C4-2B (cell line): ENCODE data around the gene MYO9B.

ENCODE experiments used
- ZFX ChIP-seq: fragments of 450-650 bp; IDR thresholded peaks from 2 replicates; pipeline ENCODE4 v1.6.1; 2017
- TF ChIP-seq, protein P1 (sequence below): fragments of 450-650 bp; conservative IDR thresholded peaks from 2 replicates; pipeline ENCODE4 v1.5.1; 2017; ENCODE audit warnings: mild to moderate bottlenecking

DNA sequence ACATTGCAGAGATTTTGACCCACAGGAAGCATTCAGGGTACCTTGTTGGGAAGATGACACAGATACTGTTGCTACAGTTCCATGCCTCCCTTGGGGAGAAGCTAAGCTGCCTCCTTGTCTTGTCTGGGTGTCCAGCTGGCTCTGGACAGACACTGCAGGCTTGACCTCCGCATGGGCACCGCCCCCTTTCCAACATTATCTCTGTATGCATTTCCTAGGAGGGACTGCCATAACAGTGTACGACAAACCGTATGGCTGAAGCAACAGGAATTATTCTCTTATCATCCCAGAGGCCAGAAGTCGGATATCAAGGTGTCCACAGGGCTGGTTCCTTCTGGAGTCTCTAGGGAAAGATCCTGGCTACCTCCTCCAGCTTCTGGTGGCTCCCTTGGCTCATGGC is 72.6 kb downstream of the MYO9B start:
- TF ChIP-seq, protein P1, sequence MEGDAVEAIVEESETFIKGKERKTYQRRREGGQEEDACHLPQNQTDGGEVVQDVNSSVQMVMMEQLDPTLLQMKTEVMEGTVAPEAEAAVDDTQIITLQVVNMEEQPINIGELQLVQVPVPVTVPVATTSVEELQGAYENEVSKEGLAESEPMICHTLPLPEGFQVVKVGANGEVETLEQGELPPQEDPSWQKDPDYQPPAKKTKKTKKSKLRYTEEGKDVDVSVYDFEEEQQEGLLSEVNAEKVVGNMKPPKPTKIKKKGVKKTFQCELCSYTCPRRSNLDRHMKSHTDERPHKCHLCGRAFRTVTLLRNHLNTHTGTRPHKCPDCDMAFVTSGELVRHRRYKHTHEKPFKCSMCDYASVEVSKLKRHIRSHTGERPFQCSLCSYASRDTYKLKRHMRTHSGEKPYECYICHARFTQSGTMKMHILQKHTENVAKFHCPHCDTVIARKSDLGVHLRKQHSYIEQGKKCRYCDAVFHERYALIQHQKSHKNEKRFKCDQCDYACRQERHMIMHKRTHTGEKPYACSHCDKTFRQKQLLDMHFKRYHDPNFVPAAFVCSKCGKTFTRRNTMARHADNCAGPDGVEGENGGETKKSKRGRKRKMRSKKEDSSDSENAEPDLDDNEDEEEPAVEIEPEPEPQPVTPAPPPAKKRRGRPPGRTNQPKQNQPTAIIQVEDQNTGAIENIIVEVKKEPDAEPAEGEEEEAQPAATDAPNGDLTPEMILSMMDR: no peak
- TF ChIP-seq ZFX: no peak
